ENCODE data around the gene OPCML.

- no peak for TF ChIP-seq CTCF (IDR thresholded peaks at IDR 0.05)
- no peak for TF ChIP-seq EZH2 (IDR thresholded peaks at IDR 0.05; ENCODE audit: borderline replicate concordance, insufficient read depth, low read depth, low read length, poor library complexity, severe bottlenecking)
Measured at GRCh38 chr11:133235381-133235780, 296.9 kb downstream of the OPCML start.
